Keratinocyte (primary cell): ENCODE results near the gene HSPG2. TPM values are rescaled to one million over a fixed set of nuclear protein-coding genes. Genes with fewer than 3 reads are reported as not detected.

Experiments
- DNase-seq: peaks from one replicate; pipeline ENCODE4 v3.0.0-alpha.2; 2011; ENCODE audit warnings: low read depth, missing footprints, low spot score
- FAIRE-seq: peaks from 2 replicates; lab custom pipeline; 2011; peaks lifted over from hg19 to GRCh38; lab: Jason Lieb, UNC
- H2AFZ ChIP-seq: 2 replicates; pipeline ENCODE4 v1.6.0; 2012; ENCODE audit warnings: low read length, control low read depth, inconsistent platforms; ENCODE audit not compliant: control insufficient read depth
- H3K27ac ChIP-seq: 2 replicates; pipeline ENCODE4 v1.5.1; 2011; ENCODE audit warnings: low read length; ENCODE audit not compliant: control insufficient read depth, insufficient read depth
- H3K27me3 ChIP-seq: 3 replicates; pipeline ENCODE4 v1.6.0; 2011; ENCODE audit warnings: low read length; ENCODE audit not compliant: control insufficient read depth, insufficient read depth; ENCODE audit errors: extremely low read depth
- H3K36me3 ChIP-seq, 2 experiments: 2 replicates in 1 of 2; 3 replicates in 1 of 2; pipeline ENCODE4 v1.5.1; 2011; ENCODE audit warnings: low read length in 2 of 2, mild to moderate bottlenecking in 1 of 2; ENCODE audit not compliant: control insufficient read depth in 2 of 2, insufficient read depth in 2 of 2; ENCODE audit errors: extremely low read depth in 1 of 2
- H3K4me1 ChIP-seq: 3 replicates; pipeline ENCODE4 v1.5.1; 2011; ENCODE audit warnings: low read length; ENCODE audit not compliant: control insufficient read depth, insufficient read depth; ENCODE audit errors: extremely low read depth
- H3K4me2 ChIP-seq: 3 replicates; pipeline ENCODE4 v1.6.0; 2011; ENCODE audit warnings: low read depth, low read length; ENCODE audit not compliant: control insufficient read depth, insufficient read depth; ENCODE audit errors: extremely low read depth
- H3K4me3 ChIP-seq, 3 experiments: fragments of 200-600 bp in 1 of 3; sonication (generic) in 1 of 3; 2 replicates in 2 of 3; 3 replicates in 1 of 3; pipeline ENCODE4 v1.5.1; 2011 to 2016; ENCODE audit warnings: low read length in 3 of 3, mild to moderate bottlenecking in 3 of 3, control low read depth in 2 of 3, inconsistent platforms in 1 of 3, low read depth in 1 of 3, mixed read lengths in 1 of 3, mixed run types in 1 of 3, moderate library complexity in 1 of 3; ENCODE audit not compliant: control insufficient read depth in 2 of 3, insufficient read depth in 2 of 3; ENCODE audit errors: extremely low read depth in 1 of 3
- H3K79me2 ChIP-seq: 2 replicates; pipeline ENCODE4 v1.6.0; 2012; ENCODE audit warnings: low read length; ENCODE audit not compliant: control insufficient read depth, insufficient read depth
- H3K9ac ChIP-seq: 3 replicates; pipeline ENCODE4 v1.6.0; 2011; ENCODE audit warnings: low read length; ENCODE audit not compliant: control insufficient read depth, insufficient read depth; ENCODE audit errors: extremely low read depth
- H3K9me1 ChIP-seq: 3 replicates; pipeline ENCODE4 v1.6.0; 2011; ENCODE audit warnings: low read length; ENCODE audit not compliant: control insufficient read depth, insufficient read depth; ENCODE audit errors: extremely low read depth
- H3K9me3 ChIP-seq: 2 replicates; pipeline ENCODE4 v1.5.1; 2012; ENCODE audit warnings: low read depth, low read length; ENCODE audit not compliant: control insufficient read depth
- H4K20me1 ChIP-seq: 3 replicates; pipeline ENCODE4 v1.6.0; 2011; ENCODE audit warnings: low read length; ENCODE audit not compliant: control insufficient read depth, insufficient read depth; ENCODE audit errors: extremely low read depth
- CTCF ChIP-seq, 3 experiments: IDR thresholded peaks in 1 of 3; conservative IDR thresholded peaks in 1 of 3; optimal IDR thresholded peaks in 1 of 3; 2 replicates in 2 of 3; 3 replicates in 1 of 3; pipeline versions ENCODE3 to v1.5.1; 2011; ENCODE audit warnings: low read length in 3 of 3, mild to moderate bottlenecking in 3 of 3, moderate library complexity in 2 of 3, control low read depth in 1 of 3, inconsistent platforms in 1 of 3; ENCODE audit not compliant: insufficient read depth in 2 of 3; ENCODE audit errors: extremely low read depth in 1 of 3
- EZH2 ChIP-seq: IDR thresholded peaks from one replicate; pipeline ENCODE4 v1.6.1; 2012; ENCODE audit warnings: inconsistent platforms, mild to moderate bottlenecking, low read length, moderate library complexity
- dilution Hi-C: fragments of 300-500 bp; cut with MboI; formaldehyde crosslinking; loops from one replicate; pipeline ENCODE4 v1.7.0; 2020; ENCODE audit warnings: low sequenced_read_pairs; ENCODE audit not compliant: extremely low pct_ligation_motif_present
- polyA plus RNA-seq, 5 experiments: library from polyadenylated mRNA; depleted of rRNA in 3 of 5; stranded (reverse) in 3 of 5; stranded (forward) in 1 of 5; unstranded in 1 of 5; fragments of >200 nt; gene quantifications; 1 replicate in 1 of 5; 2 replicates in 3 of 5; 3 replicates in 1 of 5; pipeline versions ENCODE4 v1.2.1 to v1.2.3, GENCODE V29; 2011 to 2012; ENCODE audit warnings: missing spikeins in 2 of 5, low read depth in 1 of 5, low replicate concordance in 1 of 5

The HSPG2 gene
- polyA plus RNA-seq, 1 donor (not counting 4 experiments of a cell fraction or from before 2014, with no cell fraction given), result 9.0 TPM

GRCh38 chr1:21823980-21824702 is 113.0 kb downstream of the HSPG2 start:
- no peak overlapping the region for H3K4me2 ChIP-seq
- no peak overlapping the region for H3K27ac ChIP-seq
- H4K20me1 ChIP-seq, result no peaks in the 10 kb centered on the region
- H2AFZ ChIP-seq, result no peak overlapping the region
- H3K9me3 ChIP-seq, result no peaks in the 10 kb centered on the region
- no peaks in the 10 kb centered on the region for H3K27me3 ChIP-seq
- no peaks in the 10 kb centered on the region for H3K4me1 ChIP-seq
- H3K9me1 ChIP-seq, result no peaks in the 10 kb centered on the region
- TF ChIP-seq EZH2 (no peak), CTCF (optimal IDR thresholded peaks at IDR 0.05 in 1 of 3, IDR thresholded peaks at IDR 0.05 in 1 of 3, conservative IDR thresholded peaks at IDR 0.05 in 1 of 3; ENCODE audit: extremely low read depth in 1 of 3, insufficient read depth in 2 of 3, low read length in 3 of 3) (no peak)
- no peak for DNase-seq
- FAIRE-seq, result no peak
- no peak overlapping the region for H3K9ac ChIP-seq
- H3K4me3 ChIP-seq, result no peak overlapping the region
- H3K79me2 ChIP-seq, result no peaks in the 10 kb centered on the region
- dilution Hi-C loops, result no loop called here
- H3K36me3 ChIP-seq, result peaks cover 12 to 42% of the 10 kb centered on the region in 2 experiments

GRCh38 chr1:21823206-21823979 is 113.7 kb downstream of the HSPG2 start:
- no peak overlapping the region for H3K27ac ChIP-seq
- no peak overlapping the region for H3K9ac ChIP-seq
- no peak overlapping the region for H3K4me3 ChIP-seq
- no peaks in the 10 kb centered on the region for H3K4me1 ChIP-seq
- H3K27me3 ChIP-seq, result no peaks in the 10 kb centered on the region
- FAIRE-seq (no peak), DNase-seq (no peak)
- no peaks in the 10 kb centered on the region for H3K9me1 ChIP-seq
- H3K4me2 ChIP-seq, result no peak overlapping the region
- TF ChIP-seq EZH2 (no peak), CTCF (optimal IDR thresholded peaks at IDR 0.05 in 1 of 3, IDR thresholded peaks at IDR 0.05 in 1 of 3, conservative IDR thresholded peaks at IDR 0.05 in 1 of 3; ENCODE audit: extremely low read depth in 1 of 3, insufficient read depth in 2 of 3, low read length in 3 of 3) (no peak)
- no peaks in the 10 kb centered on the region for H3K79me2 ChIP-seq
- no peaks in the 10 kb centered on the region for H4K20me1 ChIP-seq
- peaks cover 9 to 39% of the 10 kb centered on the region in 2 experiments for H3K36me3 ChIP-seq
- no peaks in the 10 kb centered on the region for H3K9me3 ChIP-seq
- H2AFZ ChIP-seq, result no peak overlapping the region
- dilution Hi-C loops, result no loop called here
